ENCODE data around the gene ANKRD16. TPM values are rescaled to one million over a fixed set of nuclear protein-coding genes. Genes with fewer than 3 reads are reported as not detected.

ANKRD16 gene
- total and polyA plus RNA-seq, 2 of the 8 experiments (the other 6 are each of a cell fraction or from before 2014, with no cell fraction given), result 8.2 to 12.7 TPM

GRCh38 chr10:5858811-5859210 lies 30.9 kb downstream of the ANKRD16 start:
- no peaks in the 10 kb centered on the region for H3K23me2 ChIP-seq (ENCODE audit: low read depth, low read length)
- H4K91ac ChIP-seq (replicated peaks; ENCODE audit: insufficient read length, low read length), result no peak overlapping the region
- no peaks in the 10 kb centered on the region for H3K36me3 ChIP-seq (ENCODE audit: control insufficient read depth in 2 of 4, insufficient read depth in 4 of 4, low read length in 3 of 4)
- no peak overlapping the region for H3K23ac ChIP-seq (ENCODE audit: insufficient read length)
- no peak overlapping the region for H3K4ac ChIP-seq (replicated peaks; ENCODE audit: insufficient read length, low read depth, low read length)
- no peak overlapping the region for H2AK5ac ChIP-seq (ENCODE audit: low read depth, low read length)
- no peak overlapping the region for H3K27ac ChIP-seq (ENCODE audit: low read depth, low read length)
- POLR2A ChIA-PET (ENCODE audit: partially characterized antibody), result interaction anchor here (1.1 to 3.6 kb wide), 2 partner anchors 10 to 16 kb away, joined by 3 to 14 read pairs; no protein-coding TSS in a partner anchor
- DNase-seq (ENCODE audit: low read depth in 1 of 2, low spot score in 2 of 2) (no peak), FAIRE-seq (no peak)
- no peaks in the 10 kb centered on the region for H3K79me2 ChIP-seq (ENCODE audit: control insufficient read depth in 1 of 2, insufficient read depth in 2 of 2, low read length in 2 of 2)
- H3K9ac ChIP-seq (replicated peaks in 1 of 4; ENCODE audit: extremely low read depth in 1 of 4, low read depth in 3 of 4, low read length in 3 of 4), result no peak overlapping the region
- H4K5ac ChIP-seq (ENCODE audit: insufficient read length, low read depth, low read length), result no peak overlapping the region
- no peak overlapping the region for H2BK15ac ChIP-seq (ENCODE audit: low read length)
- no peak overlapping the region for H2AFZ ChIP-seq (ENCODE audit: low read length)
- no peaks in the 10 kb centered on the region for H3K27me3 ChIP-seq (replicated peaks in 1 of 4; ENCODE audit: control insufficient read depth in 3 of 4, extremely low read depth in 1 of 4, insufficient read depth in 3 of 4, low read length in 3 of 4)
- H2BK120ac ChIP-seq (replicated peaks; ENCODE audit: low read depth, low read length), result no peak overlapping the region
- 90% methylated on average over 5 of the region's 5 CpGs; no CpG with 5 or more reads in 1 of the 2 experiments for WGBS, 2 experiments (ENCODE audit: extremely low coverage in 1 of 2, insufficient coverage in 1 of 2, insufficient read length in 1 of 2, insufficient replicate concordance in 2 of 2, low coverage in 1 of 2, low lambda C conversion rate in 2 of 2, missing lambda C conversion rate in 1 of 2)
- no peak overlapping the region for H3K56ac ChIP-seq (replicated peaks; ENCODE audit: insufficient read length, low read depth, low read length)
- H3K18ac ChIP-seq (ENCODE audit: extremely low read depth, low read length), result no peak overlapping the region
- H3K9me3 ChIP-seq (ENCODE audit: insufficient read depth in 2 of 2, low read depth in 1 of 2, low read length in 1 of 2), result no peaks in the 10 kb centered on the region
- no peak overlapping the region for H3K14ac ChIP-seq (ENCODE audit: insufficient read length)
- CTCF ChIA-PET (ENCODE audit: partially characterized antibody), result interaction anchor here (0.7 to 9.6 kb wide), 3 partner anchors 11 to 15 kb away, joined by 4 to 70 read pairs (median 12); no protein-coding TSS in a partner anchor
- no peaks in the 10 kb centered on the region for H3K79me1 ChIP-seq (ENCODE audit: low read depth, low read length)
- no peak overlapping the region for H4K8ac ChIP-seq (ENCODE audit: extremely low read depth, insufficient read depth, low read length)
- H3K4me2 ChIP-seq (ENCODE audit: insufficient read depth in 1 of 2, low read depth in 2 of 2, low read length in 2 of 2), result no peak overlapping the region
- no peaks in the 10 kb centered on the region; a peak in 1 of 7 replicates for H3K4me1 ChIP-seq (replicated peaks in 1 of 4; ENCODE audit: control insufficient read depth in 3 of 4, insufficient read depth in 4 of 4, low read length in 3 of 4)
- no peak overlapping the region for H2BK12ac ChIP-seq (ENCODE audit: low read depth, low read length)
- no peak overlapping the region for H2BK5ac ChIP-seq (ENCODE audit: low read depth, low read length)
- H3K4me3 ChIP-seq (ENCODE audit: extremely low read depth in 1 of 4, insufficient read depth in 2 of 4, low read depth in 3 of 4, low read length in 4 of 4), result no peak overlapping the region
- no peak overlapping the region for H2BK20ac ChIP-seq (ENCODE audit: low read length)
- peaks cover 0 to 2% of the 10 kb centered on the region in 2 experiments for H4K20me1 ChIP-seq (replicated peaks in 1 of 2; ENCODE audit: control insufficient read depth in 1 of 2, insufficient read depth in 2 of 2, low read length in 2 of 2)
- TF ChIP-seq SP1 (IDR thresholded peaks at IDR 0.05; ENCODE audit: low read depth, low read length) (no peak), MAFK (IDR thresholded peaks at IDR 0.05; ENCODE audit: low read depth, low read length) (no peak), GABPA (IDR thresholded peaks at IDR 0.05; ENCODE audit: borderline replicate concordance, insufficient read depth, low read length) (no peak), HDAC2 (IDR thresholded peaks at IDR 0.05; ENCODE audit: borderline replicate concordance in 1 of 2, low read depth in 2 of 2, low read length in 2 of 2) (no peak), EGR1 (IDR thresholded peaks at IDR 0.05; ENCODE audit: borderline replicate concordance, low read depth, low read length) (no peak), NRF1 (IDR thresholded peaks at IDR 0.05; ENCODE audit: low read depth, low read length) (no peak), BRCA1 (IDR thresholded peaks at IDR 0.05; ENCODE audit: low read depth, low read length) (no peak), BACH1 (IDR thresholded peaks at IDR 0.05; ENCODE audit: low read length) (no peak), EZH2 (IDR thresholded peaks at IDR 0.05; ENCODE audit: low read depth, low read length, severe bottlenecking) (no peak), PHF8 (conservative IDR thresholded peaks at IDR 0.05; ENCODE audit: low read depth, low read length) (no peak), FOSL1 (IDR thresholded peaks at IDR 0.05; ENCODE audit: insufficient read depth, low read depth, low read length) (no peak), GTF2F1 (IDR thresholded peaks at IDR 0.05; ENCODE audit: borderline replicate concordance, low read depth, low read length) (no peak), SIN3A (conservative IDR thresholded peaks at IDR 0.05 in 1 of 2, IDR thresholded peaks at IDR 0.05 in 1 of 2; ENCODE audit: low read depth in 1 of 2, low read length in 2 of 2) (no peak), SAP30 (IDR thresholded peaks at IDR 0.05; ENCODE audit: insufficient read depth, insufficient replicate concordance, low read length) (no peak)
